Left ventricle myocardium inferior (tissue), 1 donor: ENCODE measurements around the gene FUNDC2. TPM values are rescaled to one million over a fixed set of nuclear protein-coding genes. Genes with fewer than 3 reads are reported as not detected.

Experiments
- DNase-seq: peaks from one replicate; pipeline ENCODE4 v3.0.0-alpha.2; 2020
- H3K27ac ChIP-seq: fragments of 200-600 bp; replicated peaks from 2 replicates; pipeline ENCODE4 v1.8.0; 2021
- H3K27me3 ChIP-seq: fragments of 200-600 bp; 2 replicates; pipeline ENCODE4 v1.8.0; 2021; ENCODE audit warnings: low read depth
- H3K36me3 ChIP-seq: fragments of 200-600 bp; 2 replicates; pipeline ENCODE4 v1.8.0; 2021
- H3K4me1 ChIP-seq: fragments of 200-600 bp; 2 replicates; pipeline ENCODE4 v1.8.0; 2021
- H3K4me3 ChIP-seq: fragments of 200-600 bp; 2 replicates; pipeline ENCODE4 v1.8.0; 2021; ENCODE audit warnings: mild to moderate bottlenecking, moderate library complexity
- H3K9me3 ChIP-seq: fragments of 200-600 bp; replicated peaks from 2 replicates; pipeline ENCODE4 v1.8.0; 2021
- CTCF ChIP-seq: fragments of 200-600 bp; IDR thresholded peaks from 2 replicates; pipeline ENCODE4 v1.8.0; 2021; ENCODE audit warnings: antibody characterized with exemption, mild to moderate bottlenecking, borderline replicate concordance
- intact Hi-C: fragments of 100-400 bp; cut with micrococcal nuclease; formaldehyde crosslinking; loops from one replicate; pipeline ENCODE4 v1.11.0; 2022
- long read RNA-seq: library from polyadenylated mRNA; unstranded; transcript quantifications from one replicate; pipeline ENCODE4 v2.0.0, GENCODE V29; 2021
- total RNA-seq: library from RNA; stranded (reverse); fragmentation: NEBNext Ultra II Directional; extraction: Animal tissue kit (Norgen Biotek cat#: 25700); gene quantifications from one replicate; pipeline ENCODE4 v1.2.1, GENCODE V29; 2021
- donor health status: DM: no; HTN: yes; CAD: no; lungs with severe emphysema.

The FUNDC2 gene
- 364 TPM for total RNA-seq
- long read RNA-seq, full-length matches to known transcripts, result 201 of 210 reads
- long read RNA-seq, partial matches to known transcripts, result 2 of 210 reads
- long read RNA-seq, other reads (novel, unspliced or antisense), result 7 of 210 reads

GRCh38 chrX:155026727-155027508, at the start of gene FUNDC2:
FUNDC2 (plus strand) TSS chrX:155026844; CDS start chrX:155026939, 95 bp downstream.
- H3K27ac ChIP-seq, result peak within 1 kb of the TSS; percentile 97
- no peaks in the 10 kb centered on the region for H3K27me3 ChIP-seq
- no peaks in the 10 kb centered on the region for H3K36me3 ChIP-seq
- peaks cover 21% of the 10 kb centered on the region for H3K4me1 ChIP-seq
- intact Hi-C loops, result no loop called here
- H3K9me3 ChIP-seq, result no peaks in the 10 kb centered on the region
- DNase-seq, result peak; percentile 93
- no peak for TF ChIP-seq CTCF
- peak within 1 kb of the TSS; percentile 72 for H3K4me3 ChIP-seq

GRCh38 chrX:154979629-154980028, 47.0 kb upstream of the FUNDC2 start:
- Histone ChIP-seq H3K4me3 (no peak overlapping the region), H3K36me3 (no peaks in the 10 kb centered on the region), H3K27me3 (no peaks in the 10 kb centered on the region), H3K4me1 (peaks cover 4% of the 10 kb centered on the region), H3K9me3 (no peaks in the 10 kb centered on the region), H3K27ac (no peak overlapping the region)
- no peak for DNase-seq
- no peak for TF ChIP-seq CTCF
- intact Hi-C loops, result no loop called here

- Histone ChIP-seq H3K9me3 (no peaks in the 10 kb centered on the region), H3K4me1 (peaks cover 4% of the 10 kb centered on the region), H3K27me3 (no peaks in the 10 kb centered on the region), H3K4me3 (peak overlapping the region; percentile 56), H3K36me3 (no peaks in the 10 kb centered on the region), H3K27ac (peak overlapping the region; percentile 23)
- peak; percentile 59 for DNase-seq
- intact Hi-C loops, result no loop called here
- TF ChIP-seq CTCF, result peak; percentile 73
These were observed 46.1 kb upstream of the FUNDC2 start for GRCh38 chrX:154980330-154981115.

- peak overlapping the region; percentile 56 for H3K4me3 ChIP-seq
- intact Hi-C loops, result no loop called here
- TF ChIP-seq CTCF, result no peak
- no peak for DNase-seq
- H3K36me3 ChIP-seq, result no peaks in the 10 kb centered on the region
- H3K27me3 ChIP-seq, result no peaks in the 10 kb centered on the region
- peaks cover 4% of the 10 kb centered on the region for H3K4me1 ChIP-seq
- H3K27ac ChIP-seq, result peak overlapping the region; percentile 23
- no peaks in the 10 kb centered on the region for H3K9me3 ChIP-seq
These were observed 45.6 kb upstream of the FUNDC2 start for GRCh38 chrX:154981116-154981411.

GRCh38 chrX:154986826-154987575, 39.6 kb upstream of the FUNDC2 start:
- Histone ChIP-seq H3K27ac (no peak overlapping the region), H3K9me3 (no peaks in the 10 kb centered on the region), H3K4me3 (no peak overlapping the region), H3K27me3 (no peaks in the 10 kb centered on the region), H3K36me3 (no peaks in the 10 kb centered on the region), H3K4me1 (no peaks in the 10 kb centered on the region)
- no peak for DNase-seq
- intact Hi-C loops, result no loop called here
- peak; percentile 35 for TF ChIP-seq CTCF
